Bronchial epithelial cell (primary cell): ENCODE results near the gene MPC1L. TPM values are rescaled to one million over a fixed set of nuclear protein-coding genes. Genes with fewer than 3 reads are reported as not detected.

Experiments used
- DNase-seq: peaks from one replicate; pipeline ENCODE4 v3.0.0-alpha.2; 2010; ENCODE audit warnings: low read depth
- FAIRE-seq: peaks from 2 replicates; lab custom pipeline; 2011; peaks lifted over from hg19 to GRCh38; lab: Jason Lieb, UNC
- H3K27me3 ChIP-seq: 2 replicates; pipeline ENCODE4 v1.5.1; 2011; ENCODE audit warnings: low read length; ENCODE audit not compliant: control insufficient read depth, insufficient read depth
- H3K36me3 ChIP-seq: 2 replicates; pipeline ENCODE4 v1.5.1; 2011; ENCODE audit warnings: low read length; ENCODE audit not compliant: control insufficient read depth, insufficient read depth
- H3K4me3 ChIP-seq: 2 replicates; pipeline ENCODE4 v1.5.1; 2011; ENCODE audit warnings: mild to moderate bottlenecking, low read depth, low read length, control low read depth
- total RNA-seq: library from RNA; depleted of rRNA; stranded (reverse); fragments of >200 nt; gene quantifications from 2 replicates; pipeline ENCODE4 v1.2.1, GENCODE V29; 2014
- TF ChIP-seq, protein P1 (sequence below): IDR thresholded peaks from 2 replicates; pipeline ENCODE4 v1.5.1; 2011; ENCODE audit warnings: mild to moderate bottlenecking, moderate library complexity, low read length, control low read depth, inconsistent platforms; ENCODE audit not compliant: insufficient read depth, severe bottlenecking

The MPC1L gene
- total RNA-seq, 1 donor from 2014 or later = not detected

DNA sequence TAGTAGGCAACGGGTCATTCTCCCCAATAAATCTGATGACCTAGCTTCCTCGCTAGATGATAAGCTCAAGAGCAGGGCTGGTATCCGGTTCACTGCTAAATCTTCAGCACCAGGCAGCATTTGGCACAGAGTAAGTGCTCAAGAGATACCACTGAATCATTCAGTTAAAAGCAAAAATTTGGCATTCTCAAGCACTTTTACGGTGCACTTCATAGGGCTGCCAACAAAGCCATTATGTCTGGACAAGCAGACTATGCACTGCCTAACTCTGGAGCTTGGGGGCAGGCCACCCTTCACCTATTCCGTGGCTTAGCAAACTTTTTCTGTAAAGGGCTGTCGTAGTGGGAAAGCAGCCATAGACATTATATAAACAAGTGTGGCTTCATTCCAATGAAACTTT lies 47.9 kb downstream of the MPC1L start:
- no peaks in the 10 kb centered on the region for H3K27me3 ChIP-seq
- FAIRE-seq = no peak
- DNase-seq = no peak
- TF ChIP-seq, protein P1, sequence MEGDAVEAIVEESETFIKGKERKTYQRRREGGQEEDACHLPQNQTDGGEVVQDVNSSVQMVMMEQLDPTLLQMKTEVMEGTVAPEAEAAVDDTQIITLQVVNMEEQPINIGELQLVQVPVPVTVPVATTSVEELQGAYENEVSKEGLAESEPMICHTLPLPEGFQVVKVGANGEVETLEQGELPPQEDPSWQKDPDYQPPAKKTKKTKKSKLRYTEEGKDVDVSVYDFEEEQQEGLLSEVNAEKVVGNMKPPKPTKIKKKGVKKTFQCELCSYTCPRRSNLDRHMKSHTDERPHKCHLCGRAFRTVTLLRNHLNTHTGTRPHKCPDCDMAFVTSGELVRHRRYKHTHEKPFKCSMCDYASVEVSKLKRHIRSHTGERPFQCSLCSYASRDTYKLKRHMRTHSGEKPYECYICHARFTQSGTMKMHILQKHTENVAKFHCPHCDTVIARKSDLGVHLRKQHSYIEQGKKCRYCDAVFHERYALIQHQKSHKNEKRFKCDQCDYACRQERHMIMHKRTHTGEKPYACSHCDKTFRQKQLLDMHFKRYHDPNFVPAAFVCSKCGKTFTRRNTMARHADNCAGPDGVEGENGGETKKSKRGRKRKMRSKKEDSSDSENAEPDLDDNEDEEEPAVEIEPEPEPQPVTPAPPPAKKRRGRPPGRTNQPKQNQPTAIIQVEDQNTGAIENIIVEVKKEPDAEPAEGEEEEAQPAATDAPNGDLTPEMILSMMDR = no peak
- H3K36me3 ChIP-seq = peaks cover 3% of the 10 kb centered on the region
- no peak overlapping the region for H3K4me3 ChIP-seq

Other genes starting within 250 kb of the MPC1L start
- 99.8 and 121 TPM in 2 replicates for gene ATP6AP2, start 42.5 kb upstream of the MPC1L start, total RNA-seq
- gene CXorf38, start 24.1 kb downstream of the MPC1L start, total RNA-seq = 10.5 and 12.4 TPM in 2 replicates
- gene MED14, start 112.1 kb downstream of the MPC1L start, total RNA-seq = 10.0 and 11.1 TPM in 2 replicates